Activated naive CD4-positive, alpha-beta T cell treated with Interleukin-2 at 50 U/mL for 16 hours (primary cell): ENCODE data around the gene UGT1A7.

Experiments used
- DNase-seq: peaks from one replicate; pipeline ENCODE4 v3.0.0-alpha.2; 2020

Gene UGT1A7

DNA sequence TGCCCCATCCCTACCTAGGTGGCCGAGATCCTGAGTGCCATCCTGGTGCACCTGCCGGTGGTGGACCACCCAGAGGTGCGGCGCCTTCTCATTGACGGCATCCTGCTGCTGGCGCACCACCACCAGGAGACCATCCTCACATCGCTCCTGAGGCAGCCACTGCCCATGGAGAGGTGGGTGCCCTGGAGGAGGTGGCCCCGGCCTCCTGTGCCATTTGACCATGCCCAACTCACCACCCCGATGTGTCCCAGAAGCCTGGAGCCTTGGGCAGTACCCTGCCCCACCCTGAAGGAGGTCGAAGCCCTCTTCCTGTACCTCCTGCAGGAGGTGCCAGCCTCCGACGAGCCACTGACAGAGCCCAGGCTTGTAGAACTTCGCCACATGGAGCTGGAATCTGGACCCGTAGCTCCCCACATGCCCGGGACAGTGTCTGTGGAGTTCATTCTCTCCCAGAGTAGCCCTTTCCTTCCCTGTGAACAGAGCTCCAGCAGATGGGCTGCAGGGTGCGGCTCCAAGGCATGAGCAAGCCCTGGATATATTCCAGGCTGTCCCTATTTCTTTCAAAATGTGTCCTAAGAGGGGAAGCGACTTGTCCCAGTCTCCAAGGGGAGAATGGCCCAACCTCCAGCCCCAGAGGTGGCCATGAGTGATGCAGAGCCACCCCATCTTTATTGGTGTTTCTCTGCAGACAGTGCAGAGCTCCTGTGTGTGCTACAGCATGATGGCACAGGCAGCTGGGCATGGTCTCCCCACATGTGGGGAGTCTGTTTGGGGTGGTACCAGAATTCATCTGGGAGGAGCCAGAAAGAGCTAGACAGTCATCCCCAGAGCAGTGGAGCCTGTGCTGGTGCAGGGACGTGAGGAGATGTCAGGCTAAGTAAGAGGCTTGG, 138.4 kb downstream of the UGT1A7 start:
- DNase-seq, result no peak

DNA sequence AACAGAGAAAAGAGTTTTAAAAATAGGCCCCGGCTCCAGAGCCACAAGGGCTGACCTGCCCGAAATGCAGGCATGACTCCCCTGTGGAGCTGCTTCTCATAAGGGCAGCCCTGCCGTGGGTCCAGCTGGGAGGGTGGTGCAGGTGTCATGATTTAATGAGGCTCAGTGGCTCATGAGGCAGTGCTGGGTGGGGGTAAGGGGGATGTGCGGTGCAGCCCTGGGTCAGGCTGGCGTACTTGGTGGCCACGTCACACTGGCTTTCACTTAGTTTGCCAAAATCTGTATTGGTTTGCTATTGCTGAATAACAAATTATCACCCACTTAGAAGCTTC, 139.0 kb downstream of the UGT1A7 start:
- no peak for DNase-seq

DNA sequence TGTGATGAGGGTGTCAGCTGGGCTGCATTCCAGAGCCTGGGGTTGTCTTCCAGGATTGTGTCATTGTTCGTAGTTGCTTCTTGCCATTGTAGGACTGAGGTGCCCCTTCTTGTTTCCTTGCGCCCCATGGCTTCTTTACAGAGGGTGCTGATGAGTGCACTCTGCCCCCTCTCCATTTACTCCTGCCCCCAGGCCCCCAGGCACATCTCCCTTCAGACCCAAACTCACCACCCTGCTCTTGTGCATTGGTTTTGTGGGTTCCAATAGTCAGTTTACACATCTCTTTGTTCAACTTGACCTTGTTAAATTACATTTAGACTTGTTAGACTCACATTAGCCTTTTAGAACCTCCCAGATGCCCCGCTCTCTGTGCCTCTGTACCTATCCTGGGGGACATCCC, 139.5 kb downstream of the UGT1A7 start:
- no peak for DNase-seq

DNA sequence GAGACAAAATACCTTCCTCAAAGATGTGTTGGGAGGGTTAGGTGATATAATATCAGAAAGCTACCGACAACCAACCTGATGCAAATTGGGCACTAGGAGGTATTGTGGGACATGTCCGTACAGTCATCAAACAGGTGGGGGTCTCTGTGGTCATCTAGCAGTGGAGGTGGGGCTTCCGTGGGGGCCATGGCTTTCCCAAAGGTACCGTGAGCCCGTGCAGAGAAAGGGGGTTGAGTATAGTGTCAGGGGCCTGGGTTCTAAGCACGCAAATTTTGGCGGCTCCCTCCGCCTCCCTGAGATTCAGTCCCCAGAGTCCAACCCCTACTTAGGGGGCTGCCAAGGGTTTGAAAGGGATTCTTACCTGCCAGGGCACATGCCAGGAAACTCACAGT, 140.0 kb downstream of the UGT1A7 start:
- no peak for DNase-seq

DNA sequence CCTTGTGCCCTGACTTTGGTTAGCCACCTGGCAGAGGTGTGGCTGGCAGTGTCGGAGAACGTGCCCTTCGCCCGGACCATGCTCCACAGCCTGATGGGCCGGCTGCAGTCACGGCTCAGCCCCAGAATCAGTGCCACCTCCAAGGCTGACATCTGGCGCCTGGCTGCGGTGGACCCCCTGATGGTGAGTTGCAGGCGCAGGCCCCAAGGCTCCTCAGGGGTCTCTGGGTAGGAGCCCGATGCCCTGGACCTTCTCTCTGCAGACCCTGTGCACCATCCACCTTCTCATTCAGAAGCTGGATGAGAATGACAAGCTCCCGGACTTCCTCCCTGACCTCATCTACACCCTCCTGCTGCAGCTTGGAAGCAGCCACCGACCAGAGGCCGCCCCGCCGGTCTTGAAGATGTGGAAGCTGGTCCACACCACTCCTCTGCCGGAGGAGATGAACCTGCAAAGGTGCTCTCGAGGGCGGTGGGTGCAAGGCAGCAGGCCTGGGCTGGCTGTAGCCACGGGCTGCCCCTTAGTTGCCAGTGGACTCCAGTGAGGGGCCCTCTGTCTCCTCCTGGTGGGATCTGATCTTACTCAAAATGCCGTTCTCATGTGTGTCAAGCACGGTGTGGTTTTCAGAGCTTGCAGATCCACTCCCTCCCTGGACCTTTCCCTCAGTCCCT, 140.5 kb downstream of the UGT1A7 start:
- no peak for DNase-seq
